GM08714 (cell line): ENCODE measurements around the gene MSS51.
"Not testable (repeated sequence)": the region's sequence is repeated elsewhere in the genome, so short reads cannot be mapped to it uniquely, and the experiment has no call there.

ENCODE experiments used
- H3K4me3 ChIP-seq: fragments of 200-500 bp; sonication (Bioruptor generic); 2 replicates; pipeline ENCODE4 v1.5.1; 2014; ENCODE audit warnings: mild to moderate bottlenecking, low read length, inconsistent platforms
- ZNF274 ChIP-seq: IDR thresholded peaks from 2 replicates; pipeline ENCODE4 v1.6.1; 2012; ENCODE audit warnings: mild to moderate bottlenecking, low read depth, low read length

The MSS51 gene

DNA sequence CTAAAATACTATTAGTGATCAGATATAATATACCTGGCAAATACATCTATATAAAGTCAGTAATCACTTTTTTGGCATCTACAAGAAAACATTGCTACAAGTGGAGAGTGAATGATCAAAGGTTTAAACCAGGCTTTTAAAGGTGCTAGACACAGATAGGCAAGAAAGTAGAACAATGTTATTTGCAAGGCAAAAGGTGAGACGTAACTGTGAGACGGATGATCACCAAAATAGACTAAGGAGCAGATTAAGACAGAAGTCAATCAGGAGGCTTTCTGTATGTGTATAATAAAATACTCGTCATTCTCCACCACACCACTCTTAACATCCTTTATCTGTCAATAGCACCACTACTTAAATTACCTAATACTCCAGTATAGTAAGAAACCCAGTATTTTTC lies 27.8 kb downstream of the MSS51 start:
- H3K4me3 ChIP-seq: no peak overlapping the region
- no peak for TF ChIP-seq ZNF274

- no peak for TF ChIP-seq ZNF274
- no peak overlapping the region for H3K4me3 ChIP-seq
Observed at GRCh38 chr10:73404690-73405089, 28.7 kb downstream of the MSS51 start.

DNA sequence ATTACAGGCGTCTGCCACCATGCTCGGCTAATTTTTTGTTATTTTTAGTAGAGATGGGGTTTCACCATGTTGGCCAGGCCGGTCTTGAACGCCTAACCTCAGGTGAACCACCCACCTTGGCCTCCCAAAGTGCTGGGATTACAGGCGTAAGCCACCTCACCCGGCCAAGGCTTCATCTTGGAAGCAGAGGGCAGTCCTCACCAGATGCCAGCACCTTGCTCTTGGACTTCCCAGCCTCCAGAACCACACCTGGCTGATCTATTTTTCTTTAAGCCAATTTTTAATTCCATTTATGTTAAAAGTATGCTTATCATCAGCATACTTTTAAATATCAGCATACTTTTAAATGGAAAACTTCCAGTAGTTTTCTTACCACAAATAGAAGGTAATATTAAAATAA lies 31.7 kb downstream of the MSS51 start:
- TF ChIP-seq ZNF274: no peak
- H3K4me3 ChIP-seq: no peak overlapping the region

- no peak for TF ChIP-seq ZNF274
- H3K4me3 ChIP-seq: no peak overlapping the region
Observed at GRCh38 chr10:73399063-73399462, 34.3 kb downstream of the MSS51 start.

DNA sequence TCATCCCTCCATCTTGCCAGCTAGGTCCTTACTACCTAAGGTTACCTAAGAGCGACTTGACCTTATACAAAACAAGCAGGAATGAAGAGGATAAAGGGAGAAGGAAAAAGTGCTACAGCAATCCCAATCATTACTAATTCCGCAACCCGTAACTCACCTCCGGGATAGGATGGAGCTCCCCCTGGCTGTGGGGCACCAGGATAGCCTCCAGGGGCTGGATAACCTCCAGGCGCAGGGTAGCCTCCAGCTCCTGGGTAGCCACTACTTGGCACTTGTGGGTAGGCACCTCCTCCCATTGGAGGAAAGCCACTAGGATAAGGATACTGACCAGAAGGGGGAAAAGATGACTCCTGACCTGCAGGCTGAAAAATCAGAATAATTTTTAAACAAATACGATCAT lies 35.3 kb downstream of the MSS51 start:
- TF ChIP-seq ZNF274: no peak
- no peak overlapping the region for H3K4me3 ChIP-seq

DNA sequence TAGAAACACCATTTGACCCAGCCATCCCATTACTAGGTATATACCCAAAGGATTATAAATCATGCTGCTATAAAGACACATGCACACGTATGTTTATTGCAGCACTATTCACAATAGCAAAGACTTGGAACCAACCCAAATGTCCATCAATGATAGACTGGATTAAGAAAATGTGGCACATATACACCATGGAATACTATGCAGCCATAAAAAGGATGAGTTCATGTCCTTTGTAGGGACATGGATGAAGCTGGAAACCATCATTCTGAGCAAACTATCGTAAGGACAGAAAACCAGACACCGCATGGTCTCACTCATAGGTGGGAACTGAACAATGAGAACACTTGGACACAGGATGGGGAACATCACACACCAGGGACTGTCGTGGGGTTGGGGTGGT lies 39.0 kb downstream of the MSS51 start:
- H3K4me3 ChIP-seq: not testable (repeated sequence)

GRCh38 chr10:73388228-73388627 lies 45.1 kb downstream of the MSS51 start:
- H3K4me3 ChIP-seq: no peak overlapping the region
- no peak for TF ChIP-seq ZNF274

DNA sequence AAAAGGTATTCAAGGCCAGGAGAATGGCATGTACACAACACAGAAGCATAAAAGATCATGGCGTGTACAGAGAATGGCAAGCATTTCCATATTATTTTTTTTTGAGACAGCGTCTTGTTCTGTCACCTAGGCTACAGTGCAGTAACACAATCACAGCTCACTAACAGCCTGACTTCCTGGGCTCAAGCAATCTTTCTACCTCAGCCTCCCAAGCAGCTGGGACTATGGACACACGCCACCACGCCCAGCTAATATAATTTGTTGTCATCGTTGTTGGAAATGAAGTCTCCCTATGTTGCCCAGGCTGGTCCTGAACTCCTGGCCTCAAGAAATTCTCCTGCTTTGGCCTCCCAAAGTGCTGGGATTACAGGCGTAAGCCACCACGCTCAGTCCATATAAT lies 46.8 kb downstream of the MSS51 start:
- no peak overlapping the region for H3K4me3 ChIP-seq

GRCh38 chr10:73379064-73379748 lies 54.2 kb downstream of the MSS51 start:
- H3K4me3 ChIP-seq: no peak overlapping the region
- no peak for TF ChIP-seq ZNF274

More for the DNA sequence above, 46.8 kb downstream of the MSS51 start:
- no peak for TF ChIP-seq ZNF274

GRCh38 chr10:73376679-73377078 lies 56.7 kb downstream of the MSS51 start:
- H3K4me3 ChIP-seq: no peak overlapping the region
- TF ChIP-seq ZNF274: no peak
